ENCODE results near the gene FTL.

FTL gene

DNA sequence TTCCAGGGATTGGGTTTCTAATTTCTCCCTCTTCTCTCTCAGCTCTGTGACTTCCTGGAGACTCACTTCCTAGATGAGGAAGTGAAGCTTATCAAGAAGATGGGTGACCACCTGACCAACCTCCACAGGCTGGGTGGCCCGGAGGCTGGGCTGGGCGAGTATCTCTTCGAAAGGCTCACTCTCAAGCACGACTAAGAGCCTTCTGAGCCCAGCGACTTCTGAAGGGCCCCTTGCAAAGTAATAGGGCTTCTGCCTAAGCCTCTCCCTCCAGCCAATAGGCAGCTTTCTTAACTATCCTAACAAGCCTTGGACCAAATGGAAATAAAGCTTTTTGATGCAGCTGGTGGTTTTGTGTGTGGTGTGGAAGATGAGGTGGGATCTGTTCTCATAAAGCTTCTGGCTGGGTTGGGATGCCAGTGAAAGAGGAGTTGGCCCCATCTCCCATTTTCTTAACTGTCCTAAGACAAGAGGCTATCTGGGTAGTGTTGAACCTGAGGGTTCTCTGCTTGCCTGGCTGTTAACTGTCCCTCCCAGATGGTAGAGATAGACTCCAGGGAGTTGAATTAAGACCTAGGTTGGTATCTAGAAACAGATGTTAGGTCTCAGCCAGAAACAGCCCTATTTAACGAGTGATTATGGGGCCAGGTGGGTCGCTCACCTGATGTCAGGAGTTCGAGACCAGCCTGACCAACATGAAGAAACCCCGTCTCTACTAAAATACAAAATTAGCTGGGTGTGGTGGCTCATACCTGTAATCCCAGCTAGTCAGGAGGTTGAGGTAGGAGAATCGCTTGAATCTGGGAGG is 1.6 kb downstream of the FTL start:
- no peak for DNase-seq

- no peak for DNase-seq
Measured at GRCh38 chr19:48967346-48968178, 2.5 kb downstream of the FTL start.

DNA sequence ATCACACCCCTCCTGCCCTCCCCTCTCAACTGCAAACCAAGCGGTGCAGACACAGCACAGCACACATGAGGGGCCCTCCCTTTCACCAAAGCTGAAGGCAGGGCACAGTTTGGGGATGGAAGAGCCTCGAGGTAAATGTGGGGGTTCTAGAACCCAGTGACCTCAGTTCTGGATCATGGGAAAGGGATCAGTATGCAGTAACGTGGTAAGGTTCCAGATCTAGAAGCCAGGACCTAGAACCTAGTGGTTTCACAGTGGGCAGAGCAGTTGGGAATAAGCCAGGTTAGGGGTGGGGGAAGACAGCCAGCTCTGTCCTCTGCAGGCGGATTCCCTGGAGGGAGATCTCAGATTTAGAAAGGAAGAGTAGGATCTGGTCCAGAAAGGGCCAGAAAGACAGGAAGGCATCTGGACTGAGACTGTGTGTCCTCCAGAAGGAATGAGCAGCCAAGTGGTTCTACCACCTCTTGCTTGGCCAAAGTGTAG is 3.1 kb downstream of the FTL start:
- no peak for DNase-seq

- DNase-seq: no peak
Measured at GRCh38 chr19:48968813-48969218, 3.7 kb downstream of the FTL start.

DNA sequence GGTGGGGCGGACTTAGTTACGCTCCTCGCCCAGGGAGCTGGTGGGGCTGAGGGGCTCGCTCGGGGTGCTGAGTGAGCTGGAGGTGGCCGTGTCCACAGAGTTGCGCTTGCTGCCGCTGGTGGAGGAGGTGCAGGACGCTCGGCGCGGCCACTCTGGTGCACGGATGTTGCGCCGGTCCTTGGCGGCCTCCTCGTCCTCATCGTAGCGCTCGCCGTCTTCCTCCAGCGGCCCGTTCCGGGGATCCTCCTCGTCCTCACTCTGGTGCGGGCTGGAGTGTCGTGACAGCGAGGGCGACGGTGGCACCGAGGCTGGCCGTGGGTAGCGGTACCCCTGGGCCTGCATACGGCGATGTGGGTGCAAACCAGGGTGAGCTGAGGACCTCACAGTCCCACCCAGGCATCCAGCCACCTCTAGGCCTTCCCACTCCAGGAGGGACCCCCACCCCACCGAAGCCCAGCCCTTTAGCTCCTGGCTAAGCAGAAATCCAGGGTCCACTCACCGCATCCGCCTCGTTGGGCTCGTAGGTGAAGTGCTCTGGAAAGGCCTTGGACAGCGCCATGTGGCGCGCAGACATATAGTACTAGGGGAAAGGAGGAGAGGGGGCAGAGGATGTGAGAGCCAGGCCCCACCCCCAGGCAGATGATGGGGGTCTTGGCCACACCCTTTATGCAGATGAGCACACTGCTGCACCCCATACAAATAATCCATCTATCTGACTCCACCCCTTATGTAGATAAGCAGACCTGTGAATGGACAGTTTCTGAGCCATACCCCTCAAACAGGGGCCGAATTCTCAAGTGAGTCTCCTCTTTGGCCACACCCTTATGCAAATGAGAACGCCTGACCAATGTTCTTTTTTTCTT is 4.4 kb downstream of the FTL start:
- no peak for DNase-seq

- no peak for DNase-seq
Measured at GRCh38 chr19:48970139-48970766, 5.1 kb downstream of the FTL start.

DNA sequence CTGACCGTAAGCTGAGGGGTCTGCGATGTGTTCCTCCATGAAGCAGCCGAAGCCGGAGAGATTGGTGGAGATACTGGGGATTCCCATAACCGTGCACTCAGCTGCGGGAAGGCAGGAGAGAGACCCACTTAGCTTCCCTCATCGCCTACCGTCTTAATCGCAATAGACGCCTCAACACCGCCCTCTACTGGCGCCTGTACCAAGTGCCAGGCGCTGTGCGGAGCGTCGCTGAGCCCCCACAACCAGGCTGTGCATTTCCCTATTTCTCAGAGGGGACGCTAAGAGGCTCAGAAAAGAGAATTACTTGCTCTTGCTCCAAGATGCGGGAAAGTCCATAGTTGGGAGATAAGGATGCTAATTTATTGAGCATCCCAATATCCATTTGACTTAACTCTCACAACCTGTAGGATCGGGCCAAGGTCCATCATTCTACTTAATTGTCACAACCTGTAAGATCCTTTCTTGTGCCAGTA is 5.8 kb downstream of the FTL start:
- DNase-seq: peak; percentile 45

- DNase-seq: no peak
Measured at GRCh38 chr19:48975947-48976847, 11.1 kb downstream of the FTL start.

DNA sequence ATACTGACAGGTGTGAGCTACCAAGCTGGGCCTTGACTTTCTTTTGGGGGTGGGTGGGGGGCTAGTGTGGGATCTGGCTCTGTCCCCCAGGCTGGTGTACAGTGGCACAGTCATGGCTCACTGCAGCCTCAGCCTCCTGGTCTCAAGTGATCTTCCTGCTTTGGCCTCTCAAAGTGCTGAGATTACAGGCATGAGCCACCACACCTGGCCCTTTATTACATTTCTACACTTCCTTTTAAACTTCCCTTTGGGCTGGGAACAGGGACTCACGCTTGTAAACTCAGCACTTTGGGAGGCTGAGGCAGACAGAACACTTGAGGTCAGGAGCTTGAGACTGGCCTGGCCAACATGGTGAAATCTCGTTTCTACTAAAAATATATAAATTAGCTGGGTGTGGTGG is 12.0 kb downstream of the FTL start:
- DNase-seq: no peak

GRCh38 chr19:48982280-48982679 is 17.2 kb downstream of the FTL start:
- DNase-seq: no peak

DNA sequence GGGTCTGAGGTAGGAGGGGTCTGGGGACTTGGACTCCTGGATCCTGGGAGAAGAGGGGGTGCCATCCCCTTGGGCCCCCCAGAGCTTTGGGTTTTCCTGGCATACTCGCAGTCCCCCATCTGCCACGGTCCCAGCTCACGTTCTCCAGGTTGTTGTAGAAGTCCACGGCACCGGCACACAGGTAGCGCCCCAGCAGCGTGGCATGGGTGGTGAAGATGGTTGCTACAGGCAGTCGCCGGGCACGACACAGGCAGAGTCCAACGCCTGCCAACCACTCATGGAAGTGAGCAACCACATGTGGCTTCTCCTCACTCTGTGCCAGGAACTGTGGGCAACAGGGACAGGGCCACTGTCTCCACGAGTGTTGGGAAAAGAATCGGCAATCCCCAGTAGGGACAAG is 20.6 kb downstream of the FTL start:
- no peak for DNase-seq

- no peak for DNase-seq
Measured at GRCh38 chr19:48986211-48986610, 21.1 kb downstream of the FTL start.

DNA sequence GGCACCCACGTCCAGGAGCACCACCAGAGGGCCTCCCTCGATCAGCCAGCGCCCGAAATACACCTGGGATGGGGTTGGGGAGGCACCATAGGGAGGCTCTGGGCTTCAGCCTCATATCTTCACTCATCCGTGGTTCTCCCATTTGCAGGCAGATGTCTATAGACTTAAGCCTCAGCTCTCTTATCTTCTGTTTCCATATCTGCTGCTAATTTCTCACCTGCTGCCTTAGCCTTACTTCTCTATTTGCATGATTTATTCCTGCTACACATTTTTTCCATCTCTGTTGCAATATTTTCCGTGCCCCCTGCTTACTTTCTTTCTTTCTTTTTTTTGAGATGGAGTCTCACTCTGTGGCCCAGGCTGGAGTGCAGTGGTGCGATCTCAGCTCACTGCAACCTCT is 22.2 kb downstream of the FTL start:
- DNase-seq: no peak

DNA sequence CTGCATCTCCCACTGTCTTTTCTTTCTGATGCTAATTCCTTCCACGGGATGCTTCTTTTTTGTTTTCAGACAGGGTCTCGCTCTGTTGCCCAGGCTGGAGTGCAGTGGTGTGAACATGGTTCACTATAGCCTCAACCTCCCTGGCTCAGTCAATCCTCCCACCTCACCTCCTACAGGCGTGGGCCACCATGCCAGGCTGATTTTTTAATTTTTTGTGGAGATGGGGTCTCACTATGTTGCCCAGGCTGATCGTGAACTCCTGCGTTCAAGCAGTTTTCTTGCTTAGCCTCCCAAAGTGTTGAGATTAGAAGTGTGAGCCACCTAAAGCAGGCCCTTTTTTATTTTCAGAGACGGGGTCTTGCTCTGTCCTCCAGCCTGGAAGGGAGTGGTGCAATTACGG is 23.2 kb downstream of the FTL start:
- no peak for DNase-seq

GRCh38 chr19:48988860-48989259 is 23.8 kb downstream of the FTL start:
- no peak for DNase-seq

DNA sequence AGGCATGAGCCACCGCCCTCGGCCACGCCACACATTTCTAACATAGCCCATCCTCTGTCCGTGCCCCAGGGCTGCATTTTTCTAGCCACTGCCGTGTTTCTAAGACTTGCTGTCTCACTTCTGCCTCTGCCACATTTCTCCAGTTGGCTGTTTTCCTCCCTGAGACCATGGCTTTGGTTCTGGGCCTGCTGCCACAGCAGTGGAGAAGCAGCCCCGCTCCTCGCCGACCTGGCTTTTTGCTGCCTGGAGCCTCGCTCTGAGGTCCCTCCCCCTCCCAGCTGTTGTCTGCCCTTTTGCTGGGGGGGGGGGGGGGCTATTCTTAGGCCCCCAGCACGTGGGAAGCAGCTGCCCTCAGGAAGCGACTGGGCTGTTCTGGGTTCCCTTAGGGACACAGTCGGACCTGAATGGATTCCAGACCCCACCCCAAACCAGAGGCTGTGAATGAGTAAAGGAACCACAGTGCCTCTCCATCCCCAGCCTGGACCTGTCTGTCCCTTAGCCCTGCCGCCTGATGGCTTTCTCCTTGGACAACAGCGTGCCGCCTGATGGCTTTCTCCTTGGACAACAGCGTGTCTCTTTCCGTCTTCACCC is 24.7 kb downstream of the FTL start:
- DNase-seq: no peak

GRCh38 chr19:48990400-48990799 is 25.3 kb downstream of the FTL start:
- DNase-seq: no peak

- no peak for DNase-seq
Measured at GRCh38 chr19:48991011-48991609, 26.0 kb downstream of the FTL start.

- no peak for DNase-seq
Measured at GRCh38 chr19:48991873-48992580, 26.9 kb downstream of the FTL start.
